GM23248 (cell line): ENCODE results near the gene NEMF. TPM values are rescaled to one million over a fixed set of nuclear protein-coding genes. Genes with fewer than 3 reads are reported as not detected.
"Not testable (repeated sequence)": the region's sequence is repeated elsewhere in the genome, so short reads cannot be mapped to it uniquely, and the experiment has no call there.

ENCODE experiments used
- DNase-seq: peaks from one replicate; pipeline ENCODE4 v3.0.0-alpha.2; 2015
- H2AFZ ChIP-seq: fragments of 200-600 bp; sonication (generic); 2 replicates; pipeline ENCODE4 v1.6.1; 2016; ENCODE audit warnings: antibody characterized with exemption
- H3F3A ChIP-seq: fragments of 200-600 bp; sonication (generic); 2 replicates; pipeline ENCODE4 v1.6.1; 2016; ENCODE audit warnings: mild to moderate bottlenecking, antibody characterized with exemption, mixed run types; ENCODE audit not compliant: insufficient read depth
- H3K27ac ChIP-seq: fragments of 200-600 bp; sonication (generic); 2 replicates; pipeline ENCODE4 v1.5.1; 2016; ENCODE audit warnings: mild to moderate bottlenecking
- H3K27me3 ChIP-seq: fragments of 200-600 bp; sonication (generic); replicated peaks from 2 replicates; pipeline ENCODE4 v1.6.1; 2016; ENCODE audit warnings: mild to moderate bottlenecking; ENCODE audit not compliant: insufficient read depth
- H3K36me3 ChIP-seq: fragments of 200-600 bp; sonication (generic); 2 replicates; pipeline ENCODE4 v1.6.1; 2016; ENCODE audit warnings: low read depth, mild to moderate bottlenecking
- H3K4me1 ChIP-seq: fragments of 200-600 bp; sonication (generic); 2 replicates; pipeline ENCODE4 v1.6.1; 2016; ENCODE audit warnings: mild to moderate bottlenecking; ENCODE audit not compliant: insufficient read depth
- H3K4me2 ChIP-seq: fragments of 200-600 bp; sonication (generic); one replicate; pipeline ENCODE4 v1.6.1; 2016; ENCODE audit warnings: mild to moderate bottlenecking; ENCODE audit not compliant: unreplicated experiment
- H3K4me3 ChIP-seq: fragments of 200-600 bp; sonication (generic); 2 replicates; pipeline ENCODE4 v1.5.1; 2016; ENCODE audit warnings: mild to moderate bottlenecking
- H3K79me2 ChIP-seq: fragments of 200-600 bp; sonication (generic); 2 replicates; pipeline ENCODE4 v1.6.1; 2016; ENCODE audit warnings: mild to moderate bottlenecking; ENCODE audit not compliant: insufficient read depth
- H3K9ac ChIP-seq: fragments of 200-600 bp; sonication (generic); 2 replicates; pipeline ENCODE4 v1.6.1; 2016; ENCODE audit warnings: mild to moderate bottlenecking
- H3K9me2 ChIP-seq: fragments of 200-600 bp; sonication (generic); 2 replicates; pipeline ENCODE4 v1.6.1; 2016; ENCODE audit warnings: mixed run types, mild to moderate bottlenecking, moderate library complexity; ENCODE audit not compliant: insufficient read depth
- H3K9me3 ChIP-seq: fragments of 200-600 bp; sonication (generic); one replicate; pipeline ENCODE4 v1.6.1; 2017; ENCODE audit warnings: low read depth
- H4K20me1 ChIP-seq: fragments of 200-600 bp; sonication (generic); 2 replicates; pipeline ENCODE4 v1.6.0; 2016; ENCODE audit not compliant: insufficient read depth
- EZH2 ChIP-seq: fragments of 200-600 bp; sonication (generic); IDR thresholded peaks from 2 replicates; pipeline ENCODE4 v1.6.1; 2018; ENCODE audit warnings: antibody characterized with exemption, mild to moderate bottlenecking; ENCODE audit not compliant: insufficient read depth, poor library complexity, severe bottlenecking
- EZH2phosphoT487 ChIP-seq: fragments of 200-600 bp; sonication (generic); IDR thresholded peaks from 2 replicates; pipeline ENCODE4 v1.6.1; 2018; ENCODE audit warnings: antibody characterized with exemption, moderate library complexity, mild to moderate bottlenecking, low read depth; ENCODE audit not compliant: insufficient read depth
- WGBS, 2 experiments: methylation state at CpG; one replicate each; pipeline ENCODE4 v1.1.6; 2015 to 2017; ENCODE audit warnings: low lambda C conversion rate in 2 of 2, low coverage in 1 of 2; ENCODE audit errors: missing lambda C conversion rate in 2 of 2; 5-methylcytosine and 5-hydroxymethylcytosine counted together
- in situ Hi-C: fragments of 300-500 bp; cut with MboI; formaldehyde crosslinking; loops from 2 replicates; pipeline ENCODE4 v1.15.0; 2020
- polyA plus RNA-seq: library from polyadenylated mRNA; unstranded; fragments of >200 nt; fragmentation: Nextera tagmentation; extraction: Ambion mirVana; gene quantifications from 2 replicates; pipeline ENCODE4 v1.2.1, GENCODE V29; 2016
- total RNA-seq: library from RNA; depleted of rRNA; stranded (reverse); fragments of >200 nt; shearing (Covaris generic); gene quantifications from 2 replicates; pipeline ENCODE4 v1.2.3, GENCODE V29; 2014

The NEMF gene
- total and polyA plus RNA-seq, 2 experiments from 2014 or later, result 56.5 to 65.9 TPM

DNA sequence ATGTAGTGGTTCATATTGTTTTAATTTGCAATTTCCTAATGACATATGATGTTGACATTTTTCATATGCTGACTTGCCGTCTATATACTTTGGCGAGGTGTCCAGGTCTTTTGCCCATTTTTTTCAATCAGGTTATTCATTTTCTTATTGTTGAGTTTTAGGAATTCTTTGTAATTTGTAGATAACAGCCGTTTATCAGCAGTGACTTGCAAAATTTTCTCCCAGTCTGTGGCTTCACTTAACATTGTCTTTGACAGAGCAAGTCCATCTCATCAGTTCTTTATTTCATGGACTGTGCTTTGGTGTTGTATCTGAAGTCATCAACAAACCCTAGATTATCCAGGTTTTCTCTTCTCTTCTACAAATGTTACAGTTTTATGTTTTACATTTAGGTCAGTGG, 97.2 kb downstream of the NEMF start:
- Histone ChIP-seq H3K27me3 (no peaks in the 10 kb centered on the region), H3K4me3 (no peak overlapping the region), H3K4me2 (no peak overlapping the region), H3K27ac (no peak overlapping the region), H3F3A (no peaks in the 10 kb centered on the region), H2AFZ (no peak overlapping the region), H3K79me2 (no peaks in the 10 kb centered on the region), H3K36me3 (no peaks in the 10 kb centered on the region), H4K20me1 (no peaks in the 10 kb centered on the region), H3K9ac (no peak overlapping the region), H3K9me2 (no peaks in the 10 kb centered on the region), H3K9me3 (no peaks in the 10 kb centered on the region), H3K4me1 (no peaks in the 10 kb centered on the region)
- no peak for TF ChIP-seq EZH2
- 93 to 94% methylated on average over 3 of the region's 3 CpGs for WGBS, 2 experiments
- no peak for DNase-seq
- in situ Hi-C loops, result no loop called here

DNA sequence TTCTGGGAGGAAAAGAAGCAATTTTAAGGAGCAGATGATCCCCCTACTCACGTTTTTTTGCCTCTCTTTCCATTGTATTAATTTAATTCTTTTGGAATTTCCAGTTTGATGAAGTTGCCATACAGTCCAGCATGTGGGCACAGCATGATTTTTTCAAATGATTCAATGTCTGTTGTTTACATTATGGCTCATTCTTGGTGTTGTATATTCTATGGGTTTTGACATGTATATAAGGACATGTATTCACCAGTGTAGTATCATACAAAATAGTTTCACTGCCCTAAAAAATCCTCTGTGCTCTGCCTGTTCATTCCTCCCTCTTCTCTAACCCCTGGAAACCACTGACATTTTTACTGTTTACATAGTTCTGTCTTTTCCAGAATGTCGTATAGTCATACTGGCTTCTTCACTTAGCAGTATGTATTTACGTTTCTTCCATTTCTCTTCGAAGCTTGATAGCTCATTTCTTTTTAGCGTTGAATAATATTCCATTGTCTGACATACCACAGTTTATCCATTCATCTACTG, 98.0 kb downstream of the NEMF start:
- Histone ChIP-seq H3K9me3 (no peaks in the 10 kb centered on the region), H3K4me2 (no peak overlapping the region), H3F3A (no peaks in the 10 kb centered on the region), H3K79me2 (no peaks in the 10 kb centered on the region), H3K9ac (no peak overlapping the region), H3K27ac (no peak overlapping the region), H3K9me2 (no peaks in the 10 kb centered on the region), H3K4me3 (no peak overlapping the region), H3K27me3 (no peaks in the 10 kb centered on the region), H2AFZ (no peak overlapping the region), H3K4me1 (no peaks in the 10 kb centered on the region), H3K36me3 (no peaks in the 10 kb centered on the region), H4K20me1 (no peaks in the 10 kb centered on the region)
- WGBS, 2 experiments, result 65 to 69% methylated on average over 5 of the region's 5 CpGs
- TF ChIP-seq EZH2phosphoT487 (no peak), EZH2 (no peak)
- DNase-seq, result no peak
- in situ Hi-C loops, result no loop called here

DNA sequence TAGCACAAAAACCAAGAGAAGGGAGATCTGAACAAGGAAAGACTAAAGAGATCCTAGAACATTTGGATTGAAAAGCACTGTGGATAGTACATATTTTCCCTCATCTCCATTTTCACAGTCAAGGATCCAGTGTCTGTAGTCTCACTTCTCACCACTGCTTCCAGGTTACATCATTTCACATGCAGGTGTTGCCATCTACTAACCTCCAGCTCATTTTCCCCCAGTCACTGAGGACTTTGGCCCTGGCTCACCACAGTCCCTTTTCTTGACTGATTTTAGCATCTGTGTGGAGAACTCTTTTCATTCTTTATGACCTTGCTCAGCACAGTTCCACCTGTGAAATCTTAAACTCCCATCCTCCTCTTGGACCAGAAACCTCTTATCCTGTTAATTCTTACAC, 106.1 kb downstream of the NEMF start:
- H3K27me3 ChIP-seq, DNase-seq, in situ Hi-C loops: not testable (repeated sequence)

DNA sequence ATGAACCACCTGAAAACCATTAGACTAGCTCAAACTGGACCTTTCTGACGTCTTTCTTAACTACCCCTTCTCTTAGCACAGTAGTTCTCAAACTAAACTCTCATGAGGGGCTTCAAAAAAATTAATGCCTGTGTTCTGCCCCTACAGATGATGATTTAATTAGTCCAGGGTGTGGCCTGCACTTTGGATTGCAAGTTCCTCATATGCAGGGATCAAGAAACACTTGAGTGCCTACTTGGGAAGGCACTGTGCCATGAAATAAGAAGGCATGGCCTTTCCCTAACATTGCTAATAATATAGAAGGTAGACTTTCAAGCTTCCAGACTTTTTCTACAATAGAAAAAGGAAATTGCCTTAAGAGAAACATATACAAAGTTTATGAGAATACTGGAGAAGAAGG, 107.4 kb downstream of the NEMF start:
- DNase-seq, result no peak
- Histone ChIP-seq H3K9me2 (no peaks in the 10 kb centered on the region), H3F3A (no peaks in the 10 kb centered on the region), H3K4me1 (no peaks in the 10 kb centered on the region), H3K4me2 (no peak overlapping the region), H2AFZ (no peak overlapping the region), H3K79me2 (no peaks in the 10 kb centered on the region), H3K9ac (no peak overlapping the region), H3K9me3 (no peaks in the 10 kb centered on the region), H3K27ac (no peak overlapping the region), H3K4me3 (no peak overlapping the region), H3K27me3 (no peaks in the 10 kb centered on the region), H3K36me3 (no peaks in the 10 kb centered on the region), H4K20me1 (no peaks in the 10 kb centered on the region)
- in situ Hi-C loops, result no loop called here
- TF ChIP-seq EZH2 (no peak), EZH2phosphoT487 (no peak)
- WGBS, 2 experiments, result 74 to 76% methylated on average over 1 of the region's 1 CpG

More for the DNA sequence above, 106.1 kb downstream of the NEMF start:
- not testable (repeated sequence) for H3K9me3 ChIP-seq, H3K4me3 ChIP-seq, H3K4me2 ChIP-seq, H3K27ac ChIP-seq, H3K4me1 ChIP-seq, H3K79me2 ChIP-seq, H3K36me3 ChIP-seq, H3F3A ChIP-seq, H2AFZ ChIP-seq, H3K9ac ChIP-seq, H4K20me1 ChIP-seq, H3K9me2 ChIP-seq

DNA sequence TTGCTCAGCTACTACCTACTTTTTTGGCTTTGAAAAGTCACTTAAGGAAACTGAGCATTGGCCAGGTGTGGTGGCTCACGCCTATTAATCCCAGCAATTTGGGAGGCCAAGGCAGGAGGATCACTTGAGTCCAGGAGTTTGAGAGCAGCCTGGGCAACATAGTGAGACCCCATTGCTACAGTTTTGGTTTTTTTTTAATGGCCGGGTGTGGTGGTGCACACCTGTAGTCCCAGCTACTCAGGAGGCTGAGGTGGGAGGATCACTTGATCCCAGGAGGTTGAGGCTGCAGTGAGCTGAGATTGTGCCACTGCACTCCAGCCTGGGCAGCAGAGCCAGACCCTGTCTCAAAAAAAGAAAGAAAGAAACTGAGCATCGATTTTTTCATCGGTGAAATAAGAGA, 116.9 kb downstream of the NEMF start:
- H3K9ac ChIP-seq, H3K27me3 ChIP-seq, DNase-seq, H3K4me3 ChIP-seq, H3K79me2 ChIP-seq, H3K4me1 ChIP-seq, H3K4me2 ChIP-seq, H3K27ac ChIP-seq, H2AFZ ChIP-seq, H3K36me3 ChIP-seq, H3K9me2 ChIP-seq, H3F3A ChIP-seq, in situ Hi-C loops, H4K20me1 ChIP-seq, H3K9me3 ChIP-seq: not testable (repeated sequence)
- 90 to 91% methylated on average over 4 of the region's 4 CpGs for WGBS, 2 experiments
